Fibroblast of villous mesenchyme (primary cell): Measurements from ENCODE around the gene STK11IP. TPM values are rescaled to one million over a fixed set of nuclear protein-coding genes. Genes with fewer than 3 reads are reported as not detected.

ENCODE experiments used
- DNase-seq: peaks from one replicate; pipeline ENCODE4 v3.0.0-alpha.2; 2010; ENCODE audit warnings: low read depth
- H3K4me3 ChIP-seq: 2 replicates; pipeline ENCODE4 v1.5.1; 2011; ENCODE audit warnings: low read depth, mild to moderate bottlenecking, low read length
- CTCF ChIP-seq: IDR thresholded peaks from 2 replicates; pipeline ENCODE4 v1.5.1; 2012; ENCODE audit warnings: low read depth, mild to moderate bottlenecking, low read length; ENCODE audit not compliant: insufficient read depth
- total RNA-seq: library from RNA; depleted of rRNA; stranded (reverse); fragments of >200 nt; gene quantifications from 2 replicates; pipeline ENCODE4 v1.2.3, GENCODE V29; 2012

The STK11IP gene
- total RNA-seq, 1 donor, result 16.4 TPM

GRCh38 chr2:219565130-219566080 is 32.3 kb upstream of the STK11IP start:
- DNase-seq, result no peak
- no peak overlapping the region for H3K4me3 ChIP-seq
- TF ChIP-seq CTCF, result no peak

DNA sequence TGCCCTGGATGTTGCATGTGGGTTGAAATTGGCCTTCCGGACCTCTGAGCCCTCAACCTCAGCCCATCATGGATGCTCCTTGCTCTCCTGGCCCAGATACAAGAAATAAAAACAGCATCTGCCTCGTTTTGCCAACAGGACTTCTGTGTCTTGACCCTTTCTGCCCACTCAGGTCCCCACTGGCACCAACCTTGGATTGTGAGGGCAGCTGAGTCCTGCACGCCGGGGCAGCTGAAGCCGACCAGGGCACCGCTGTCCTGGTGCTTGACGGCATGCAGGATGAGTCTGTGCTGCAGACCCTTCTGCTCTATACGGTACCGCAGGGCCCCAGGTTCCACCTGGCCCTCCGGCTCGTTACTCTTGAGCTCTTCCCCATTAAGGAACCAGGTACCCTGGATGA is 31.0 kb upstream of the STK11IP start:
- H3K4me3 ChIP-seq, result no peak overlapping the region
- DNase-seq, result no peak
- TF ChIP-seq CTCF, result no peak

GRCh38 chr2:219567131-219567530 is 30.5 kb upstream of the STK11IP start:
- H3K4me3 ChIP-seq, result no peak overlapping the region
- TF ChIP-seq CTCF, result no peak
- no peak for DNase-seq

DNA sequence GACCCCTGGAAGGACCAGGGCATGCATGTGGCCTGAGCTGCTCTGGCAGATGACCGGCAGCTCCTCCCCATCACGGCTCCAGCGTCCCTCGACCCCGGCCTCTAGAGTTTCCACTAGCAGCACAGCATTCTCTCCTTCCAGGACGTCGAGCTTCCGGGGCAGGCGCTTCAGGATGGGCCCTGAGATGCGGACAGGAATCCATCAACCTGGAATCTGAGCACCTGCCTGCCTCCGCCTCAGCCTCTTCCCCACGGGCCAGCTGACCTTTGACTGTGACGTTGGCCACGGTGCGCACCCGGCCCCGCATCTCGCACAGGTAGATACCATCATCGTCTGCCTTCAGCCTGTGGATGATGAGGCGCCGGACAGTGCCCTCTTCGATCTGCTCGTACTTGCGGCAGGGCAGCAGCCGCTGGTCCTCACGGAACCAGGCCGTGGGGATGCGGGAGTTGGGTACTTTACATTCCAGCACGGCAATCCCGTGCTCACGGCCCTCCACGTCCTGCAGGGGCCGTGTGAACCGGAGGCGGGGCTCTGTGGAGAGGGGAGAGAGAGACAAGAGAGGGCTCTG is 29.8 kb upstream of the STK11IP start:
- H3K4me3 ChIP-seq, result no peak overlapping the region
- TF ChIP-seq CTCF, result no peak
- no peak for DNase-seq

DNA sequence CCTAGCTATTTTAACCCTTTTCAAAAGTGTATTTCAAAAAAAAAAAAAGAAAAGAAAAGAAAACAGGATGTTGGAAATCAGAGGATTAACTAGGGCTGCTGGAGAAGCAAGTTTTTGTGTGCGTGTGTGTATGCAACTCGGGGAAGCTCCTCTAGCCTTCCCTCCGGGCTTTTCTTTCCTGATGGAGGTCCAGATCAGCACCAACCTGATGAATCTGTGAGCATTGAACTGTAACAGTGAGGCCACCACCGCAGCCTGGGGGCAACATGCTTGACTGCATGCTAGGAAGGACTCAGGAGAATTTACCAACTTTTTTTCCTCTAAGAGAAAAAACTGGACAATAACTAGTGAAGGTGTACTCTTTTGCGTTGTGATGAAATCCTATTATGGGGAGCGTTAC is 28.6 kb upstream of the STK11IP start:
- no peak for TF ChIP-seq CTCF
- H3K4me3 ChIP-seq, result no peak overlapping the region
- DNase-seq, result no peak

DNA sequence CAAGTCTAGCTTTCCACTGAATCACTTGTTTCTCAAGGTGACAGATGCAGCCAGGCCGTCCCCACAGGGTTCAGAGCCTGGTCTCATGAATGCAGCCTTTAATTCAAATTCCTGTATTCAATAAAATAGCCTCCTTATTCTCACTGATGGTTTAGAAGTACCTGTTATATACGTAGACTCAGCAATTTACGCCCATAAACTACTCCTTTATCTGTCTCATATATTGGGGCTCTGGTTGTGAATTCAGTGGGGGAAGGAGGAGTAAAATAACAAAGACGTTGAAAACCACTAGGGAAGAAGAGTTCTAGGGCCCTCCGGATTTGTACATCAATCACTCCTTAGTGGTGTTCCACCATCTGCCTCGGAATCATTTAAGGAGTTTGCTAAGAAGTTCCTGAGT is 28.0 kb upstream of the STK11IP start:
- H3K4me3 ChIP-seq, result peak overlapping the region; percentile 69
- no peak for DNase-seq
- no peak for TF ChIP-seq CTCF
